OCI-LY1 (cell line): ENCODE measurements around the gene N4BP2L2.

Source experiments
- H2AFZ ChIP-seq: fragments of 200-600 bp; sonication (generic), shearing (Covaris generic); 2 replicates; pipeline ENCODE4 v1.6.0; 2014; ENCODE audit warnings: antibody characterized with exemption, mild to moderate bottlenecking, low read length
- H3F3A ChIP-seq: fragments of 200-600 bp; sonication (generic), shearing (Covaris generic); 2 replicates; pipeline ENCODE4 v1.6.0; 2014; ENCODE audit warnings: mild to moderate bottlenecking, antibody characterized with exemption, low read length, moderate library complexity; ENCODE audit not compliant: insufficient read depth
- H3K27ac ChIP-seq: fragments of 200-600 bp; sonication (generic); 2 replicates; pipeline ENCODE4 v1.5.1; 2014; ENCODE audit warnings: low read length, mixed run types, mild to moderate bottlenecking, low read depth; ENCODE audit not compliant: poor library complexity, severe bottlenecking
- H3K27me3 ChIP-seq: fragments of 200-600 bp; sonication (generic); 2 replicates; pipeline ENCODE4 v1.6.0; 2014; ENCODE audit warnings: antibody characterized with exemption, mild to moderate bottlenecking, low read length, moderate library complexity; ENCODE audit not compliant: insufficient read depth
- H3K36me3 ChIP-seq: fragments of 200-600 bp; sonication (generic); 2 replicates; pipeline ENCODE4 v1.6.1; 2014; ENCODE audit warnings: mild to moderate bottlenecking, antibody characterized with exemption, low read length, moderate library complexity, mixed read lengths; ENCODE audit not compliant: insufficient read depth
- H3K4me1 ChIP-seq: fragments of 200-600 bp; sonication (generic); 2 replicates; pipeline ENCODE4 v1.5.1; 2014; ENCODE audit warnings: mild to moderate bottlenecking, low read length, moderate library complexity; ENCODE audit not compliant: insufficient read depth, severe bottlenecking
- H3K4me2 ChIP-seq: fragments of 200-600 bp; sonication (generic), shearing (Covaris generic); 2 replicates; pipeline ENCODE4 v1.6.1; 2014; ENCODE audit warnings: low read length
- H3K4me3 ChIP-seq: fragments of 200-600 bp; sonication (generic); 2 replicates; pipeline ENCODE4 v1.5.1; 2014; ENCODE audit warnings: low read length, low read depth, mild to moderate bottlenecking, mixed read lengths; ENCODE audit not compliant: poor library complexity, severe bottlenecking
- H3K79me2 ChIP-seq: fragments of 200-600 bp; shearing (Covaris generic); 2 replicates; pipeline ENCODE4 v1.6.1; 2016; ENCODE audit warnings: mixed run types, low read length, mixed read lengths; ENCODE audit not compliant: insufficient read depth
- H3K9ac ChIP-seq: fragments of 200-600 bp; sonication (generic), shearing (Covaris generic); 2 replicates; pipeline ENCODE4 v1.6.1; 2014; ENCODE audit warnings: mild to moderate bottlenecking, low read length, mixed read lengths
- H3K9me2 ChIP-seq: fragments of 200-600 bp; sonication (generic), shearing (Covaris generic); 2 replicates; pipeline ENCODE4 v1.6.1; 2014; ENCODE audit warnings: low read depth, mild to moderate bottlenecking, low read length, mixed read lengths
- H3K9me3 ChIP-seq: fragments of 200-600 bp; shearing (Covaris generic); 2 replicates; pipeline ENCODE4 v1.6.1; 2014; ENCODE audit warnings: low read length, mixed read lengths
- H4K20me1 ChIP-seq: fragments of 200-600 bp; sonication (generic), shearing (Covaris generic); 2 replicates; pipeline ENCODE4 v1.6.0; 2016; ENCODE audit warnings: mild to moderate bottlenecking, low read length; ENCODE audit not compliant: insufficient read depth
- EZH2 ChIP-seq: fragments of 200-600 bp; sonication (generic), shearing (Covaris generic); IDR thresholded peaks from 2 replicates; pipeline ENCODE4 v1.8.0; 2017; ENCODE audit warnings: borderline replicate concordance, mixed run types, mild to moderate bottlenecking, antibody characterized with exemption, low read length, moderate library complexity, mixed read lengths
- TF ChIP-seq, protein P1 (sequence below): fragments of 200-600 bp; sonication (generic), shearing (Covaris generic); IDR thresholded peaks from 2 replicates; pipeline ENCODE4 v1.5.1; 2017; ENCODE audit warnings: mild to moderate bottlenecking, antibody characterized with exemption, low read length, moderate library complexity, mixed read lengths

Gene N4BP2L2

DNA sequence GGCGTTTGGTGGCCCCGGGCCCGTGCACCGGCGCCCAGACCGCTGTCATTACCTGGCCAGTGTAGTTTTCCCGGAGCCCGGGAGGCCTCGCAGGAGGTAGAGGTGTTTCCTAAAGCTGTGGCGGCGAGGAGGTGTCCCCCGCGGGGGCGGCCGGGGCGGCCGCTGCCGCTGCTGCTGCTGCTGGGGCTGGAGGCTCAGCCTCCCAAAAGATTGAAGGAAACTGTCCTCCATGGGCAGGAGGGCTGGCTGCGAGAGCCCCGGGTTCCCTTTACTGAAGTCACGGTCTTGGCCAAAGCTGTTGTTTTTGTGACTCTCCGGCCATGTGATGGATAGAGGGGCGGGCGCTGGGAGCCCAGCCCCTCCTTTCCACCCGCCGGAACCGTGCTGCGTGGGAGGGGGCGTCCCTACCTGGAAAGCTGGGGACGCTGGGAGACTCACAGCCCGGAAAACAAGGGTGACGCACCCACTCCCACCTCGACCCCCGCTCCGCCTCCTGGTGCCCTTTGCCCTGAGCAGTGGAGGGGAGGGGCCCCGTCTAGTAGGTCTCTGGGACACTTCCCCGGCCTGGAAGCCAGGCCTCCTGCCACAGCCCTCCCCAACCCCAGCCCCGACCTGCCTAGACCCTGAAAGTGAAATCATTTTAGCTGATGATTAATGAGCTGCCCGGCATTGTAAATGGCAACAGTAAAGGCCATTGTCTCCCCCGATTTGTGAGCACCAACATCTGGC, 110.6 kb downstream of the N4BP2L2 start, which contains the start of gene N4BP2L1:
TSS of gene N4BP2L1 (minus strand) at position 279 of the 729 bp plus-strand sequence. CDS start at position 231, 48 bp downstream.
- Histone ChIP-seq H3F3A (no peaks in the 10 kb centered on the region), H3K9ac (peak within 1 kb of the TSS; percentile 80), H3K79me2 (peaks cover 14% of the 10 kb centered on the region), H3K4me2 (peak within 1 kb of the TSS; percentile 82), H3K9me2 (no peaks in the 10 kb centered on the region), H3K27me3 (no peaks in the 10 kb centered on the region), H3K4me1 (peaks cover 33% of the 10 kb centered on the region), H3K27ac (peak within 1 kb of the TSS; percentile 86), H2AFZ (peak within 1 kb of the TSS; percentile 45), H3K4me3 (peak within 1 kb of the TSS; percentile 83), H3K36me3 (peaks cover 22% of the 10 kb centered on the region), H3K9me3 (no peaks in the 10 kb centered on the region), H4K20me1 (no peaks in the 10 kb centered on the region)
- no peak for TF ChIP-seq EZH2
- TF ChIP-seq, protein P1, sequence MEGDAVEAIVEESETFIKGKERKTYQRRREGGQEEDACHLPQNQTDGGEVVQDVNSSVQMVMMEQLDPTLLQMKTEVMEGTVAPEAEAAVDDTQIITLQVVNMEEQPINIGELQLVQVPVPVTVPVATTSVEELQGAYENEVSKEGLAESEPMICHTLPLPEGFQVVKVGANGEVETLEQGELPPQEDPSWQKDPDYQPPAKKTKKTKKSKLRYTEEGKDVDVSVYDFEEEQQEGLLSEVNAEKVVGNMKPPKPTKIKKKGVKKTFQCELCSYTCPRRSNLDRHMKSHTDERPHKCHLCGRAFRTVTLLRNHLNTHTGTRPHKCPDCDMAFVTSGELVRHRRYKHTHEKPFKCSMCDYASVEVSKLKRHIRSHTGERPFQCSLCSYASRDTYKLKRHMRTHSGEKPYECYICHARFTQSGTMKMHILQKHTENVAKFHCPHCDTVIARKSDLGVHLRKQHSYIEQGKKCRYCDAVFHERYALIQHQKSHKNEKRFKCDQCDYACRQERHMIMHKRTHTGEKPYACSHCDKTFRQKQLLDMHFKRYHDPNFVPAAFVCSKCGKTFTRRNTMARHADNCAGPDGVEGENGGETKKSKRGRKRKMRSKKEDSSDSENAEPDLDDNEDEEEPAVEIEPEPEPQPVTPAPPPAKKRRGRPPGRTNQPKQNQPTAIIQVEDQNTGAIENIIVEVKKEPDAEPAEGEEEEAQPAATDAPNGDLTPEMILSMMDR, result no peak

DNA sequence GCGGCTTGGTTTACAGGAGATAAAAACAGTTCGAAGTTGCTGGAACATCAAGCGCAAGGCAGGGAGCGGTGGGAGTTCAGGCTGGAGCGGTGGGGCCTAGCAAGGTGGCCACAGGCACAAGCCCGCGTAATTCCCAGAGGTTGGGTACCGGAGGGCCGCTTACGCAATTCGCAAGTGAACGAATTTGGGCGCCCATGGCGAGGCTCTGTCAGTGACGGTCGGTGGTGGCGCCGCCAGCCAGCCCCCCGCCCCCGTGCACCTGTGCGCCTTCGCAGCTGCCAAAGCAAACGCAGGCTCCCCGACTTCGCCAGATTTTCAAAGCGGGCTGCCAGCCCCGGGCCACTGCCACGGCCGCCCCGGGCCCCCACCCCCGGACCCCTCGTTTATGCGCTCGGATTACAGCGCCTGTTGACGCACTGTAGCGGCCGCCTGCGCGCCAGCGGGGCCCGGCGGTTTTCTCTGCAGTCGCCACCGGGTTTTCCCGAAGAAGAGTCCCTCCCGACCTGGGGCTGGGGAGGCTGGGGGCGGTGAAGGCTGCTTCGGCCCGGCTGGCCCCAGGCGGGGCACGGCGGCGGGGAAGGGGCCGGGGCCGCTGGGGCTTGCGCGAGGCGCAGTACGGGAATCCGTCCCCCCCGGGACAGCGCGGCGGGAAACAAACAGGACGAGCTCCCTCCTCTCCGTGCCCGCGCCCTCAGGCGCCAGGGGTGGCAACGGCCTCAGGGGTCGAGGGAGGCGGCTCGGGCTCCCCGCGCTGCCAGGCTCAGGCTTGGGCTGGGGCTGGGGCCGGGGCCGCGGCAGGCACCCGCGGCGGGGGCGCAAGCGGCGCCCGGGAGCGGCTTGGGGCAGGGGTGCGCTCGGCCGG, 111.4 kb downstream of the N4BP2L2 start:
- H2AFZ ChIP-seq, result peak overlapping the region; percentile 45; the same call in 1 of the 2 replicates
- peaks cover 14% of the 10 kb centered on the region for H3K79me2 ChIP-seq
- H3K9me2 ChIP-seq, result no peaks in the 10 kb centered on the region
- H3K9ac ChIP-seq, result peak overlapping the region; percentile 80
- peaks cover 29% of the 10 kb centered on the region for H3K36me3 ChIP-seq
- H3F3A ChIP-seq, result no peaks in the 10 kb centered on the region
- peak overlapping the region; percentile 82 for H3K4me2 ChIP-seq
- H3K4me1 ChIP-seq, result peaks cover 33% of the 10 kb centered on the region
- no peaks in the 10 kb centered on the region for H3K27me3 ChIP-seq
- H3K27ac ChIP-seq, result peak overlapping the region; percentile 86
- TF ChIP-seq, protein P1, result no peak
- TF ChIP-seq EZH2, result no peak
- H3K9me3 ChIP-seq, result no peaks in the 10 kb centered on the region
- no peaks in the 10 kb centered on the region for H4K20me1 ChIP-seq
- peak overlapping the region; percentile 83 for H3K4me3 ChIP-seq

DNA sequence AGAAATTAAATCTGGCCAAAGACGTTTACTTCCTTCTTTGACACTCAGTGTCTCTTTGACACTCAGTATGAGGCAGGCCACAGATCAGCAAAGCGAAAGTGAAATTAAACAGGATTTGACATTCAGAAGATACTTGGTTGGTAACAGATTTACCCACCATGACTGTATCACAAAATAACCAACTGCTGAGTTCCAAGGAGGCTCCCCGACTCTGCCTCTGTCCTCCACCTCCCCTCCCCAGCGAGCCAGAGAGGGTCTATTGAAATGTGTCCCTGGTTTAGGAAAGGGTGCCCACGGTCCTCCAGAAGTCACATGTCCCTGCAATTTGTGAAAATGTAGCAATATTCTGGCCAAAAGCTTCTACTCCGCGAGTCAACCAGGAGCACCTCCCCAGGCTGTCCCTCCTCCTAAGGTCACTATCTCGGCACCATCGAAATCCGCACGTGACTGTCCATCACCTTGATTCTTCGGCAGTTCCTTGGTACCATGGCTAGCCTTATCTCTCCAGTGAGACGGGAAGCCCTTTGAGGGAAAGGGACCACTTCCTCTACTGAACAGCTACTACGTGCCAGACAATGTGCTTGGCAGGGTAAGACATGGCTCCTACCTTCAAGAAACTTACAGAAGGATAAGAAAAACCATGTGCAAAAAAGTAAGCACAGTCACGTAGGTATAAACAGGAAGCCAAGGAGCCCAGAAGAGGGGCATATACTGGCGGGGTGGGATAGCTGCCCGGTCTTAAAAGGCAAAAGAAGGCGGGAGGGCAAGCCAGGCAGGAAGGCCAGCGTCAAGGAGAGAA, 112.2 kb downstream of the N4BP2L2 start:
- Histone ChIP-seq H3K36me3 (peaks cover 35% of the 10 kb centered on the region), H3K4me2 (peak overlapping the region; percentile 82), H3F3A (no peaks in the 10 kb centered on the region), H3K4me3 (peak overlapping the region; percentile 83), H2AFZ (peak overlapping the region; percentile 45), H3K9me2 (no peaks in the 10 kb centered on the region), H3K4me1 (peaks cover 33% of the 10 kb centered on the region), H3K27ac (peak overlapping the region; percentile 86), H3K9me3 (no peaks in the 10 kb centered on the region), H4K20me1 (no peaks in the 10 kb centered on the region), H3K79me2 (peaks cover 14% of the 10 kb centered on the region), H3K27me3 (no peaks in the 10 kb centered on the region), H3K9ac (peak overlapping the region; percentile 80)
- TF ChIP-seq, protein P1, result no peak
- TF ChIP-seq EZH2, result no peak
